Activated T-helper 9 cell treated with anti-CD3 and anti-CD28 coated beads, Interleukin-2, amount 50 U/mL, for 16 hours (primary cell): ENCODE data around the gene SHD.
A peak's percentile ranks its signal among the peaks of the same experiment; 100 is the strongest.

Experiments
- DNase-seq: peaks from one replicate; pipeline ENCODE4 v3.0.0-alpha.2; 2020; ENCODE audit warnings: low read depth

Gene SHD

DNA sequence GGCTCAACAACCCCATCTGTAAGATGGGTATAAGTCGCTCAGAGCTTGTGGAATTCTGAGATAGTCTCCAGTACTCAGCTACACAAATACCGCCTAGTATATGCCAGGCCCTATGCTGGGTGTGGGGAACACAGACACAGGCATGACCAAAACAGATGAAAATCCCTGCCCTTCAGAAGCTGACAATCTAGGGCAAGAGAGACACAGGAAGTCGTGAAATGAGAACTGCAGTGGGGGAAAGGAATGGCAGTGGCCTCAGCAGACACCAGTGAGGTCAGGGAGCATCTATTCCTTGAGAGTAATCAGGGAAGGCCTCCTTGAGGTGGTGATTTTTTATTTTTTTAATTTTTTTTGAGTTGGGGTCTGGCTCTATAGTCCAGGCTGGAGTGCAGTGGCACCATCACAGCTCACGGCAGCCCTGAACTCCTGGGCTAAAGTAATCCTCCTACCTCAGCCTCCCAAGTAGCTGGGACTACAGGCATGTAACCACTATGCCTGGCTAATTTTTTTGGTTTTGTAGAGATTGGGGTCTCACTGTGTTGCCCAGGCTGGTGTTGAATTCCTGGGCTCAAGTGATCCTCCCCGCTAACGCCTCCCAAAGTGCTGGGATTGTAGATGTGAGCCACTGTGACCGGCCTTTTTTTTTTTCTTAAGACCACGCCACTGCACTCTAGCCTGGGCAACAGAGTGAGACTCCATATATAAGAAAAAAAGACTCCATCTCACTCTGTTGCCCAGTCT lies 19.9 kb downstream of the SHD start:
- no peak for DNase-seq

DNA sequence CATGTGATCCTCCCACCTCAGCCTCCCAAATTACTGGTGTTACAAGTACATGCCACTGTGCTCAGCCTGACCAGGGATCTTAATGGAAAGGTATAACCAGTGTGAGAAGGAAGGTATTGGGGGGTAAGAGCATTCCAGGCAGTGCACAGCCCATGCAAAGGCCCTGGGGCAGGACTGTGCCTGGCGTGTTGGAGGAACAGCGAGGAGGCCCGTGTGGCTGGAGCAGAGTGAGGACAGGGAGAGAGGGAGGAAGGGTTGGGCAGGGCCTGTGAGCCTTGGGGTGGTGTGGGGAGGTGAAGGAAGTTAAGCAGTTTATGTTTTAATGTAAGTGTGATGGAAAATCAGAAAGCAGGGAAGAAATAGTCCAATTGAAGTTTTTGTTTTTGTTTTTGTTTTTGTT lies 21.5 kb downstream of the SHD start:
- DNase-seq: no peak

DNA sequence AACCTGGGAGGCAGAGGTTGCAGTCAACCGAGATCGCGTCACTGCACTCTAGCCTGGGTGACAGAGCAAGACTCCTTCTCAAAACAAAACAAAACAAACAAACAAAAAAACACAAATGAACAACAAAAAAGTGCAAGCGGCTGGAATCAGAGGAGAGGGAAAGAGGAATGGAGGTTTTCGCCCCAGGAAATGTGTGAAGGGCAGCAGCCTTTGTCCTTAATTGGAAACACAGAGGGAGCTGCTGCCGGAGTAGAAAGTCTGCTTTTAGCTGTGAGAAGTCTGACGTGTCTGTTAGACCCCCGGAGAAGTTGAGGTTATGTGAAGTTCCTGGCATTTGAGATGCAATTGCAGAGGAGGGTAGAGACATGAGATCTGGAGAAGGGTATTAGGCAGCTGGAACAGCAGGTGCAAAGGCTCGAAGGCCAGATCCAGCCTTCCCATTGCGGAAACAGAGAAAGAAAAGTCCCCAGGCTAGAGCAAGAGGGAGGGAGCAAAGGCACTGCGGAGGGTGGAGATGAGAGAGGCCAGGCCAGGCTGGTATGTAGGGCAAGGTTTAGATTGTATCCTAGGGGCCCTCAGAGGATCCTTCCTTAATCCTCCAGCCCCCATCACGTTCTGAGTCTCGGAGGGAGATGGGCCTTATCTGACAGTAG lies 22.6 kb downstream of the SHD start:
- no peak for DNase-seq

DNA sequence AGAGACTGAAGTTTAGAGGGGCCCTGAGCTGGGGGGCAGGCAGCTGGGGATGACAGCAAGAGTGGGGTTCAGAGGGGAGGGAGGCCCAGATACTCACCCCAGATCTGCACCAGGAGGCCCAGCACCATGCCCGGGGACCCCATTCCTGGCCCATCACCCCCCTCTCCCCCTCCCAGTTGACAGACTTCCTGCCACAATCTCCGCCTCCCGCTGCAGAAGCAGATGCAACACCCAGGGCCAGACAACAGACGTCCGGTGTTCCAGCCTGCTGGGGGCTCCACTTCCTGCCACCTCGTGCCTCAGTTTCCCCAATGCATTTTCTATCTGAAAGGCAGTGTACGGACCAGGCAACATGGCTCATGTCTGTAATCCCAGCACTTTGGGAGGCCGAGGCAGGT lies 23.2 kb downstream of the SHD start, which contains the start of gene TMIGD2:
TSS of gene TMIGD2 (minus strand) at position 147 of the 398 bp plus-strand sequence. CDS start at position 143, 4 bp downstream.
- no peak for DNase-seq

DNA sequence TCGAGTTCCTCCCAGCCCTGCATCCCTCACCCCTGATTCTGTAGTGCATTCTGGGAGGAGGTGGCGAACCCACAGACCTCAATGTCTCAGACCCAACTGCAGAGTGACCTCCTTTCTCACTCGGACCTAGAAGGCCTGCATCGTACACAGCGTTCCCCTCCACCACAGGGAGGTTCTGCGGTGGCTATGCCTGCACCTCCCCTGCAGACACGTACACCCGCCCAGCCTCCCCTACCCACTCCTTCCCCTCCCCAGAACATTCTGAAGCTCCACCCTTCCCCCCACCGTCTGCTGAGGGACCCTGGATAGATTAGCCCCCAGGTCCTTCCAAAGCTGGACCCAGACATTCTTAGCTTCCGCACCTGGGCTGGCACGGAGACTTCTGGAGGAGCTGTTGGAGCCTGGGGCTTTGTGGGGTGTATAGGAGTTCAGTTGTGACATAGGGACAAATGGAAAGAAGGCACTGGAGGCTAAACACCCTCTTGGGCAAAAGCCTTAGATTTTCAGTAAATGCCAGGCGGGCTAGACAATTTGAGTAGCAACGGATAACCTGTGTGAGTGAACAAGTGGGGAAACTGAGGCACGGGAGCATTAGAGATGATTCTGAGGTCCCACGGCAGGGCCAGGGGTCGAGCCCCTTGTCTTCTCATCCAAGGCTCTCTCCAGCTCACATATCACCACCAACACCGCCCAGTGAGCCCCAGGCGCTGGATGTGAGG lies 24.9 kb downstream of the SHD start:
- no peak for DNase-seq

DNA sequence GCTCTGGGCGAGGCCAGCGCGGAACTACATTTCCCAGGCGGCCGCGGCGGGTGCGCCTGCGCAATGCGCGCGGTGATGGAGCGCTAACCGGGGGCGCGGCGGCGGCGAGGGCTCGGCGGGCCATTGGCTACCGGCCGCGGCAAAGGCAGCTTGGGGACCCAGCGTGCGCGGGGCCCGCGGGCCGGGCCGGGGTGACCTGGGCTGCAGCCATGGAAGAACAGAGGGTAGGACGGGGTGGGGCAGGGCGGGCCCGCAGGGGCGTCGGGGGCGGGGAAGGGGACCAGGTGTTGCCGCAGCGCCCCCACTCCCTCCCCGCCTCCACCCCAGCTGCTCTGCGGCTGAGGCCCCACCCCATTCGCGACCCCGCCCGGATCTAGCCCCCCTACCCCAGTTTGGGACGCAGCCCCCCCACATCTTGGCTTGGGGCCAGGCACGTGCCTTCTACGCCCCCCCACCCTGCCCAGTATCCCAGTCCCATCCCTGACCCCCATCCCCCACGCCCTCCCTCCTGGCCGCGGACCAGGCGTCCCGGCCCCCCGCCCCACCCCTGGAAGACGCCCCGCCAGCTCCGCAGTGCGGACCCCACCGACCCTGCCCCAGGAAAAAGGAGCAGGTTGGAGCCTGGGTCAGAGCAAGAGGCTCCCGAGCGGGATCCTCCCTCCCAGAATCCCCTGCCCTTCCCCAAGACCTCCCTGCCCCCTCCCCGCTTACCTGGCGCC lies 25.6 kb downstream of the SHD start, which contains the start of gene FSD1:
TSS of gene FSD1 (plus strand) at position 61 of the 719 bp plus-strand sequence. CDS start at position 210, 149 bp downstream.
- DNase-seq: peak; percentile 38

DNA sequence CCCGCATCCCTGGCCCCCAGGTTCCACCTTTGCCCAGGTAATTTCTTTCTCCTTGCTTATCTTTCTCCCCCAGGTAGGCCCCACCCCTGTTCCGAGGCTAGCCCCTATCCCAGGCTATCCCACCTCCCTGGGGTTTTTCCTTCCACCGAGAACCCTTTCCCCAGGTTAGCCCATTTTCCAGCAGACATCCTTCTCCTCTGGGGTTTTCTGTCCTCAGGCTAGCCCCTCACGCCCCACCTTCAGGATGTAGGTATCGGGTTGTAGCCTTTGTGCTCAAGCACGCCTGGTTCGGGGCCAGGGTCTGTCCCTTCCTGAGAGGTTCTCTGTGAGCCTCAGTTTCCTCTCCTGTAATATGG lies 26.2 kb downstream of the SHD start:
- no peak for DNase-seq

DNA sequence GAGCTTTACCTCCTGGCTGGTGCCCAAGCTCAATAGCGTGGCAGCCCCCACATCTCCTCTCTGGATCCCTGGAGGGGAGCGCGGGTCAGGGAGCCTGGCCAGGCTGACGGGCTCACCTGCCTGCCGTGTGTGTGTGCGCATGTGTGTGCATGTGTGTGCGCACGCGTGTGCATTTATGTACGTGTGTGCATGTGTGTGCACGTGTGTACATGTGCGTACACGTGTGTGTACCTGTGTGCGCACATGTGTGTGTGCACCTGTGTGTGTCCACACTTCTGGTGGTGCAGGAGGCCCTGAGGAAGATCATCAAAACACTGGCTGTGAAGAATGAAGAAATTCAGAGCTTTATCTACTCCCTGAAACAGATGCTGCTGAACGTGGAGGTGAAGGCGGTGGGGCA lies 26.6 kb downstream of the SHD start:
- no peak for DNase-seq

DNA sequence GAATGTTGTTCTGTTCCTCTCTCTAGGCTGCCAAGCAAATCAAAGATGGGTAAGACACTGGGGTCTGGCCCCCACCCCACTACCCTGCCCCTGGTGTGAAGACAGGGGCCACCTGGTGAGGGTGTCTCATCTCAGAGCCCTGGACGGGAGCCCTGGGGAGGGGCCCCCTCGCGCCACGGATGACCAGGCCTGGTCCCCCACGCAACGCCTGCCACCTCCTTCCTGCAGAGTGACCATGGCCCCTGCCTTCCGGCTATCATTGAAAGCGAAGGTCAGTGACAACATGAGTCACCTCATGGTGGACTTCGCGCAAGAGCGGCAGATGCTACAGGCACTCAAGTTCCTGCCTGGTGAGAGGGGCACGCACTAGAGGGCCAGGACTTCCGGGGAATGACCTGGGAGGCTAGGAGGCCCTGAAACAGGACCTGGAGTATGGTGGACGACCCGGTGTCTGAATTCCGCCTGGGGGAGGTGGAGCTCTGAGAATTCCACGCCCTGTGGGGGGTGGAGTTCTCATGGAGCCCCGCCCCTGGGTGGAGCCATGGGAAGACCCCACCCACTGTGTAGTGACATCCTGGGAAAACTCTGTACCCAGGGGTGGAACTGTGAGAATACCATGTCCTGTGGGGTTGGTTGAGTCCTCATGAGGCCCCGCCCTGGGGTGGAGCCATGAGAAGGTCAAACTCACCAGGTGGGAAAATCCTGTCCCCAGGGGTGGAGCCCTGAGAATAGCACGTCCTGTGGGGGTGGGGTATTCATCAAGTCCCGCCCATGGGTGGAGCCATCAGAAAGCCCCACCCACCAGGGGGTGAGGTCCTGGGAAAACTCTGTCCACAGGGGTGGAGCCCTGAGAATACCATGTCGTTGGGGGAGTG lies 31.4 kb downstream of the SHD start:
- no peak for DNase-seq

DNA sequence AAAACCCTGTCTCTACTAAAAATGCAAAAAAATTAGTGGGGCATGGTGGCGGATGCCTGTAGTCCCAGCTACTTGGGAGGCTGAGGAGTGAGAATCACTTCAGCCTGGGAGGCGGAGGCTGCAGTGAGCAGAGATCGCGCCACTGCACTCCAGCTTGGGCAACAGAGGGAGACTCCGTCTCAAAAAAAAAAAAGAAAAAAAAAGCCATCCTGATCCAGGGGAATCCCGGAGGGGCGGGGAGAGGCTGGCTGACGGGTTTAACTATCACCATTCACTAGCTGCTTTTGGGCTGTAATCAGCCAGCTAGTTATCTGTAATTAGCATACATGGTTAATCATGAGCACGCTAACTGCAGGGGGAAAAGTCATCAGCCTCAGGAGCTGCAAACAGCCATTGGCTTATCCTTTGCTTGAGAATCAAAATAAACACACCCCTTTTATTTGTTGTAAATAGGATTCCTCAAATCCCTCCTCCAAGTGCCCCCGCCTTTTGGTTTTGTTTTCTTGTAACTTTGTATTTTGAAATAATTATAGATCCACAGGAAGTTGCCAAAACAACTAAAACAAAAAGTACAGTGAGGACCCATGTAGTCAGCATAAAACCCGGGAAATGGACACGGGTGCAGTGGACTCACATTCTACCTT lies 34.9 kb downstream of the SHD start:
- no peak for DNase-seq

DNA sequence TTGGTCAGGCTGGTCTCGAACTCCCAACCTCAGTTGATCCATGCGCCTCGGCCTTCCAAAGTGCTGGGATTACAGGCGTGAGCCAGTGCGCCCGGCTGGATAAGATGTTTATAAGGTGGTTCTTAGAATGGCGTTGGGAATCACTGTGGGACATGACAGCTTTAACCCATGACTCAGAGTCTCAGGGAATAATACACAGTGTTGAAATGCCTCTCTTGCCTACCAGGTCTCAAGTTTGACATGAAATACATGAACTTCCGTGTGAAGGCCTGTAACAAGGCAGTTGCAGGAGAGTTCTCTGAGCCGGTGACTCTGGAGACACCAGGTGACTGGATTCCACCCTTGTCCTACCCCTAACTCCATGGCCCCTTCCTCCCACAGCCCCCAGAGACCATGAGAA lies 37.9 kb downstream of the SHD start:
- no peak for DNase-seq

DNA sequence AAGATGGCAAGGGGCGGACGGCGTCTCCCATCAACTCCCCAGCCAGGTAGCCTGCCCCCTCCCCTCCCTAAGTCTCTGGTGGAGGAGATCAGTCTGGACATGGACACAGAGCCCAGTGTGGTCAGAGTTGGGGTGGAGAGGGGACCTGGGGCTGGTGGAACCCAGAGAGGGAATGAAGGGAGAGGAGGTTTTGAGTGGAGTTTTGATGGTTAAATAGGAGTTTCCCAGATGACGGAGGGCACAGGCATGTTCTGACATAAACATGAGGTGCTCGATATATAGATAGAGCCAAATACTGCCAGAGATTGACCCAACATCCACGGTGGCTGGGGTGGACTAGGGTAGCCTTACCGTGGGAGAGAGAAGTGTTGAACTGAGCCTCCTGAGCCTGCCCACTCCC lies 39.4 kb downstream of the SHD start:
- no peak for DNase-seq

DNA sequence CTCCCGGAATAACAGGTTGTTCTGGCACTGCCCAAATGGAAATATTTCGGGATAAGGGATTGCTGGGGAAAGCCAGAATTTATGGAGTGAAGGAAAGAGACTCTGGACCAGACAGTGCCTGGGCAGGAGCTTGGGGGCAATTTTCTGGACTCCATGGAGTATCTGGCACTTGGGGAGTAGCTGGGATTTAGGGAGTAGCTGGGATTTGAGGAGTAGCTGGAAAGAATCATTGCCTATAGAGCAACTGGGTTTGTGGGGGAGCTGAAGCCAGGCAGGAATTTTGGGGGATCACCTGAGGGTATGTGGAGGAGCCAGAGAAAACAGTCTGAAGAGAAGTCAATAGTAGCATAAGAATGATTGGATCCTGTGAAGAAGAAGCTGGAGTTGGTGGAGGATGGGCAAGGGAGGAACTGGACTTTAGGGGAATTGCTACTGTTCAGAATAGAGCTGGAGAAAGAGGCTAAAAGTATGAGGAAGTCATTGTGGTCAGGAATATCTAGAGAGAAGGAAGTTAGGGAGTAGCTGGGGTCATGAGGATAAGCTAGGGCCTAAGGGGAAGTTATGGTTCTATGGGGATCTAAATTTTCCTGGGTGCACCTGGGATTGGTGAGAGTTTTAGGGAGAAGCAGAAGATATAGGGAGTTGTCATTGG lies 40.1 kb downstream of the SHD start:
- DNase-seq: no peak

DNA sequence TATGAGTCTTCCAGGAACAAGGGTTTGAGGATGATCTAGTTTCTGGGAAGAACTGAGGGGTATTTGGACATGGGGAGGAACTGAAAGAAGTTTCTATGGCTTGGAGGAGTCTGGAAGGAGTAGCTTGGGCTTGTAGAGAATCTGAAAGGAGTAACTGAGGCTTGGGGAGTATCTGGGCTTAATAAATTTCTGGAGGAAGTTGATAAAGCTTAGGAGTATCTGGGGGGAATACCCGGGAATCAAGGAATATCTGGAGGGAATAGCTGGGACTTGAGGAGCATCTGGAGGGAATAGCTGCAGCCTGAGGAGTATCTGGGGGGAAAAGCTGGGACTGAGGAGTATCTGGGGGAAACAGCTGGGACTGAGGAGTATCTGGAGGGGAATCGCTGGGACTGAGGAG lies 41.4 kb downstream of the SHD start:
- DNase-seq: no peak

DNA sequence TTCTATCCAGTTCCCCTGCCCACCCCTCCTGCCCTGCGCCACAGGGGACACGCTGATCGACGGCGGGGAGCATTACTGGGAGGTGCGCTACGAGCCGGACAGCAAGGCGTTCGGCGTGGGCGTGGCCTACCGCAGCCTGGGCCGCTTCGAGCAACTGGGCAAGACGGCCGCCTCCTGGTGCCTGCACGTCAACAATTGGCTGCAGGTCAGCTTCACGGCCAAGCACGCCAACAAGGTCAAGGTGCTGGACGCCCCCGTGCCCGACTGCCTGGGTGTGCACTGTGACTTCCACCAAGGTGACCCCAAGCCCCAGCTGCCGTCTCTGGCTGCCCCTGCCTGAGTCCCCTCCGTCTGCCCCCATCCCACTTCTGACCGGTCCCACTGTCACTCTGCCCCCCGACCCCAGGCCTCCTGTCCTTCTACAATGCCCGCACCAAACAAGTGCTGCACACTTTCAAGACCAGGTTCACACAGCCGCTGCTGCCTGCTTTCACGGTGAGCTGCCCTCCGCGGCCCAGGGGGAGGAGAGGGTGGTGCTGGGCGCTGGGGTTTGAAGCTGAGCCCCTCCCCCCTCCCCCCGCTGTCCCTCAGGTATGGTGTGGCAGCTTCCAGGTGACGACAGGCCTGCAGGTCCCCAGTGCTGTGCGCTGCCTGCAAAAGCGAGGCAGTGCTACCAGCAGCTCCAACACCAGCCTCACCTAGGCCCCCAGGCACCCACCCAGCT lies 44.0 kb downstream of the SHD start:
- no peak for DNase-seq

DNA sequence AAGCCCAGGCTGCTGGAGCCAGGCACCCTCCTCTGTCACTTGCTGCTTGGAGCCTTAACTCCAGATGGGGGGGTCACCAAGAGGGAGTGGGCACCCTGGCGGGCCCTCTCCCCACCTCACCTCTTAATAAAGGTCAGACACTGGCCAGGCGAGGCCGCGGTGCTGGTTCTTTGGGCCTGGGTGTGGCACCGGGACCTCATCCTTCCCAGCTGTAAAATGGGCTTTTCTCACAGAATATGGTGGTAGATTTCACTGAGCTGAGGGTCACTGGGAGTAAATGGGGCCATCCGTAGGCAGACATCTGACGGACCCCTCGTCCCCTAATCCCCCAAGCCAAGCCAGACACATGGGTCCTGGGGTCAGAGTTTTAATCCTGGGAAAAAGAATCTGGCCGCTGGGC lies 44.6 kb downstream of the SHD start:
- no peak for DNase-seq

DNA sequence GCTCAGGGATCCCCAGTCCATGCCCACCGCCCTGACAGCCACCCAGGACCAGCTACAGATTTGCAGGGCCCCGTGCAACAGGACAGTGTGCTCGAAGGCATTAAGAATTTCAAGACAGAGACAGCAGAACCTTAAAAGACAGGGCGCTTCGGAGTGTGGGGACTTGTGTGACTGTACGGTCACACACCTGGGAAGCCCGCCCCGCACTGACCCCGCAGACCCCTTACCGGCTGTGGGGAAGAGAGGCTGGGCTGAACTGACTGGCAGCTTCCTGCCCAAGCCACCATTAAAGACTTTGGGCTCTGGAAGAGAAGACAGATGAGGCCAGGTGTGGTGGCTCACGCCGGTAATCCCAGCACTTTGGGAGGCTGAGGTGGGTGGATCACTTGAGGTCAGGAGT lies 45.2 kb downstream of the SHD start:
- DNase-seq: no peak

DNA sequence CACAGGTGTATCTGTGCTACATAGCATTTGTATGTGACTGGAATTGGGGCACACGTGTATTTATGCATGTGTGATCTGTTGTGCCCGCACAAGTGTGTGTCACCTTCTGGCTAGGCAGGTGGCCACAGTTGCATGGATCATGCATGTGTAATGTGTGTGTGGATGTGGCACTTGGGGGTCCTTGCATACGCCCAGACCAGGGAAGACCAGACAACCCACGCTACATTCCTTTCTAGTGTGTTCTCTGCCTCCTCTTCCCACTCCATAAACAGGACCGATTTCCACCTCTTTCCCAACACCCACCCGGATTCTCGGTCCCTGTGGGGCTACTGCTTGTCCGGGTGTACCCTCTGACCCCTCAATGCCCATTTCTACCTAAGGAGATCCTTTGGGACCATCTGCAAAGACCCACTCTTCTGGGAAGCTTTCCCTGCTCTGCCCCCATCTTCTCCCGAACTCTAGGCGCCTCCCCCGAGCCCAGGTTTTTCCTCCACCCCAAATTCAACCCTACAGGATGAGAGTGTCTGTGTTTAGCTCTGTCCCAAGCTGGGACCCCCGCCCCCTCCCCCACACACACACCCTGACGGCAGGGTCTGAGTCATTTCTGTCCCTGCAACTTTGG lies 47.3 kb downstream of the SHD start:
- no peak for DNase-seq

DNA sequence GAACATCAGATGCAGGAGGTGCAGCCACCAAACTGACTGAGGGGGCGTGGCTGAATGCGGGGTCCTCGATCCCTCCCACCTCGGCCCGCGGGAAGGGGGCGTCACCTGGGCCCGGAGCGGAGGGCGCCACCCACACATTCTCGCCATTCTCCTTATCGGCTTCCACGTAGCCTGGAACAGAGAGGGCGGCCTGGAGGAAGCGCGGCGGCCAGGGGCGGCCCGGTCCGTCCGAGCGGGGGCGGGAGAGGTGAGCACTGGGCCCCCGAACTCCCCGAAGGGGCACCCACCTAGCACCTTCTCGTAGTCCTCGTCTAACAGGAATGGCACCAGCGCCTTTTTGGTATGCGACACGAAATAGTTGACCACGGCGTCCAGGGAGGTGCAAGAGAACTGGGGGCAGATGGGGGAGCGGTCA lies 47.8 kb downstream of the SHD start:
- no peak for DNase-seq
